ENCODE measurements around the gene APBA2. TPM values are rescaled to one million over a fixed set of nuclear protein-coding genes. Genes with fewer than 3 reads are reported as not detected.
A peak's percentile ranks its signal among the peaks of the same experiment; 100 is the strongest.

Gene APBA2
- polyA plus RNA-seq, 2 of the 4 experiments (the other 2 are of a cell fraction): 11.4 to 12.6 TPM

- no peak for TF ChIP-seq MYC (IDR thresholded peaks at IDR 0.05; ENCODE audit: borderline replicate concordance, low read length)
- TF ChIP-seq CBX2 (IDR thresholded peaks at IDR 0.05; ENCODE audit: borderline replicate concordance, low read depth): no peak
- TF ChIP-seq CEBPB (IDR thresholded peaks at IDR 0.05): no peak
Measured at GRCh38 chr15:28873006-28873405, 12.8 kb upstream of the APBA2 start (continued).

- ATAC-seq: peak; percentile 41 to 48; a peak in 3 of 6 replicates
- WGBS (ENCODE audit: missing lambda C conversion rate): 64% methylated on average over 10 of the region's 10 CpGs
- H3K4me1 ChIP-seq: no peaks in the 10 kb centered on the region
- no peak for FAIRE-seq
- TF ChIP-seq CHD2 (IDR thresholded peaks at IDR 0.05; ENCODE audit: low read length, partially characterized antibody) (no peak), HDAC2 (IDR thresholded peaks at IDR 0.05) (no peak), TFCP2L1 (CRISPR knock-in tag; IDR thresholded peaks at IDR 0.05) (no peak), EP300 (IDR thresholded peaks at IDR 0.05) (no peak), RCOR1 (IDR thresholded peaks at IDR 0.05; ENCODE audit: low read depth, low read length) (no peak), HMGXB4 (CRISPR knock-in tag; IDR thresholded peaks at IDR 0.05; ENCODE audit: borderline replicate concordance) (no peak), ELK1 (IDR thresholded peaks at IDR 0.05; ENCODE audit: low read depth, low read length) (no peak), FOSB (CRISPR knock-in tag; IDR thresholded peaks at IDR 0.05) (no peak), TP53 (CRISPR knock-in tag; IDR thresholded peaks at IDR 0.05) (no peak), FOXS1 (CRISPR knock-in tag; IDR thresholded peaks at IDR 0.05) (no peak), REST (IDR thresholded peaks at IDR 0.05) (no peak), E2F6 (IDR thresholded peaks at IDR 0.05; ENCODE audit: borderline replicate concordance, low read depth) (no peak)
- H3K4me3 ChIP-seq: no peak overlapping the region
- CTCF ChIA-PET: interaction anchor here (1.4 to 2.8 kb wide), 4 partner anchors 11 to 231 kb away, joined by 4 to 11 read pairs (median 5); no protein-coding TSS in a partner anchor
- no peak overlapping the region for H3K27ac ChIP-seq
- no peaks in the 10 kb centered on the region for H3K9me3 ChIP-seq
- H3K4me2 ChIP-seq: no peak overlapping the region
- POLR2A ChIA-PET: no interaction called here
- DNase-seq (ENCODE audit: low read depth in 1 of 2, low spot score in 1 of 2): no peak
Measured at GRCh38 chr15:28873585-28874190, 12.1 kb upstream of the APBA2 start.

- Histone ChIP-seq H3K4me3 (no peak overlapping the region), H3K27ac (no peak overlapping the region), H3K9me3 (no peaks in the 10 kb centered on the region), H3K4me1 (no peaks in the 10 kb centered on the region), H3K4me2 (no peak overlapping the region)
- FAIRE-seq (no peak), DNase-seq (ENCODE audit: low read depth in 1 of 2, low spot score in 1 of 2) (no peak), ATAC-seq (no peak)
- ChIA-PET CTCF (interaction anchor here (0.9 to 1.4 kb wide), 3 partner anchors 10 to 227 kb away, joined by 3 to 4 read pairs (median 3); partner anchors contain the start of gene APBA2), POLR2A (no interaction called here)
- WGBS (ENCODE audit: missing lambda C conversion rate): 80% methylated on average over 4 of the region's 4 CpGs
- TF ChIP-seq SMC3 (IDR thresholded peaks at IDR 0.05): no peak
Measured at GRCh38 chr15:28875461-28876000, 10.2 kb upstream of the APBA2 start.
